ENCODE measurements around the gene ZC3H12A. TPM values are rescaled to one million over a fixed set of nuclear protein-coding genes. Genes with fewer than 3 reads are reported as not detected.
"Not testable (repeated sequence)": the region's sequence is repeated elsewhere in the genome, so short reads cannot be mapped to it uniquely, and the experiment has no call there.

ZC3H12A gene
- total and polyA plus RNA-seq, 12 donors = 2.9 to 10.9 (median 4.9) TPM

DNA sequence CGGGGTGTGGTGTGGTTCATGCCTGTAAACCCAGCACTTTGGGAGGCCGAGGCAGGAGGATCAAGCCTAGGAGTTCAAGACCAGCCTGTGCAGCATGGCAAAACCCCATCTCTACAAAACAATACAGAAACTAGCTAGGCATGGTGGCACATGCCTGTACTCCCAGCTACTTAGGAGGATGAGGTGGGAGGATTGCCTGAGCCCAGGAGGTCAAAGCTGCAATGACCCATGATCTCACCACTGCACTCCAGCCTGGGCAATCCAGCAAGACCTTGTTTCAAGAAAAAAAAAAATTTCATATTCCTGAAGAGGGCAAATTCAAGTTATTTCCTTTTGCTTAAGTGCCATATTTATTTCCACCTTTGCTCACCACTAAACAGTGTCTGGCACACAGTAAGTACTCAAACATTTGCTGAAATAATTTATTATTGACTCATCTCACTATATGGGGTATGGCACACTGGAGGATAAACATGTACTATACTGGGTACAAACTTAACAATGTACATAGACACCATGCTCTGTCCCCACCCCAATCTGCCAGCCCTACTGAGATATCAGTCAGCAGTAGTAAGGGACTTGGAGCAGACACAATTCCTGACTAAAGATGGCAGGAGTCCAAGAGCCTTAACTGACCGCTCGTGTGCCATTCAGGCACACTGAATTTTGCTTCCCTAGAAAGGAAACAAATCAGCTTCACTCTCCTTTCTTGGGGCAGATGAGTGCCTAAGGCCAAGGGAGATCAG is 24.7 kb downstream of the ZC3H12A start:
- no peak overlapping the region for H3K4me3 ChIP-seq
- H3K4me1 ChIP-seq = peaks cover 0 to 32% (median 14%) of the 10 kb centered on the region in 9 donors
- 47 to 51% methylated on average over 4 of the region's 4 CpGs for WGBS, 2 donors
- H3K36me3 ChIP-seq = peaks cover 0 to 100% (median 22%) of the 10 kb centered on the region in 9 donors
- TF ChIP-seq CTCF (IDR thresholded peaks at IDR 0.05) = no peak
- no peaks in the 10 kb centered on the region for H3K9me3 ChIP-seq
- peak in 1 of 2 donors; percentile 57 for DNase-seq
- ATAC-seq = peak; percentile 69 to 97 (median 88)
- peak overlapping the region in 5 of 10 donors; percentile 10 to 61 (median 28) for H3K27ac ChIP-seq
- no peaks in the 10 kb centered on the region for H3K27me3 ChIP-seq
- intact Hi-C loops (cut with DNase I) = no loop called here

DNA sequence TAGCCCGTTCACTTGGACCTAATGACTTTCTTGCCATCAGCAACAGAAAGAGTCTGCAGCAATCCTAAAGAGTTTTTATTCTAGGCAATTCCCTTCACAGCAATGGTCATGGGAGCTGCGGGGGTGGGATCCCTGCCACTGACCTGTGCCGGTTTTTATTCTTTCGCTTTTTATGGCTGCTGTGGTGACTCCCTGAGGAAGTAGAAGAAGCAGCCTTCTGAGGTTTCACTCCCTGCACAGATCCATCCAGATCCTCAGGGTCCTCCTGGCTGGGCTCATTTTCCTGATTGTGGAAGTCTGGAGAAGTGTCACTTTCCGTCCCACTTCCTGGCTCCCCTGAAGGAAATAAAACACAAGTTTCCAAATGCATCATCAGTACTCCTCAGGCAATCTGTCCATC is 27.3 kb downstream of the ZC3H12A start:
- TF ChIP-seq CTCF (IDR thresholded peaks at IDR 0.05) = no peak
- WGBS, 2 donors = 82 to 84% methylated on average over 5 of the region's 5 CpGs
- ATAC-seq = no peak
- peaks cover 0 to 32% (median 14%) of the 10 kb centered on the region in 9 donors for H3K4me1 ChIP-seq
- no peak for DNase-seq
- H3K4me3 ChIP-seq = no peak overlapping the region
- no peaks in the 10 kb centered on the region for H3K9me3 ChIP-seq
- peaks cover 0 to 100% (median 28%) of the 10 kb centered on the region in 9 donors for H3K36me3 ChIP-seq
- H3K27ac ChIP-seq = no peak overlapping the region
- intact Hi-C loops (cut with DNase I) = no loop called here
- H3K27me3 ChIP-seq = no peaks in the 10 kb centered on the region

GRCh38 chr1:37502104-37502503 is 27.7 kb downstream of the ZC3H12A start:
- peaks cover 0 to 32% (median 14%) of the 10 kb centered on the region in 9 donors for H3K4me1 ChIP-seq
- no peak overlapping the region for H3K27ac ChIP-seq
- peaks cover 0 to 100% (median 32%) of the 10 kb centered on the region in 9 donors for H3K36me3 ChIP-seq
- H3K27me3 ChIP-seq = no peaks in the 10 kb centered on the region
- H3K4me3 ChIP-seq = no peak overlapping the region
- ATAC-seq (no peak), DNase-seq (no peak)
- intact Hi-C loops (cut with DNase I) = no loop called here
- no peaks in the 10 kb centered on the region for H3K9me3 ChIP-seq
- TF ChIP-seq CTCF (IDR thresholded peaks at IDR 0.05) = no peak

DNA sequence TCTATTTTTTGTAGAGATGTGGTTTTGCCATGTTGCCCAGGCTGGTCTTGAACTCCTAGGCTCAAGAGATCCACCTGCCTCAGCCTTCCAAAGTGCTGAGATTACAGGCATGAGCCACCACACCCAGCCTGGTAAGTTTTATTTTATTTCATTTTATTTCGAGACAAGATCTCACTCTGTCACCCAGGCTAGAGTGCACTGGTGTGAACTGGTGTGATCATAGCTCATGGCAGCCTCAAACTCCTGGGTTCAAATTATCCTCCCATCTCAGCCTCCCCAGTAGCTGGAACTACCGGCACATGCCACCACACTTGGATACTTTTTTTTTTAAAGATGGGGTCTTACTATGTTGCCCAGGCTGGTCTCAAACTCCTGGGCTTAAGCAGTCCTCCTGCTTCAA is 28.4 kb downstream of the ZC3H12A start:
- H3K4me3 ChIP-seq; H3K27ac ChIP-seq; DNase-seq; ATAC-seq; H3K27me3 ChIP-seq; H3K9me3 ChIP-seq; intact Hi-C loops (cut with DNase I): not testable (repeated sequence)
- WGBS, 2 donors = 91 to 98% methylated on average over 2 of the region's 2 CpGs
- Histone ChIP-seq H3K4me1 (peaks cover 0 to 29% (median 14%) of the 10 kb centered on the region in 9 donors), H3K36me3 (peaks cover 0 to 100% (median 33%) of the 10 kb centered on the region in 9 donors)

DNA sequence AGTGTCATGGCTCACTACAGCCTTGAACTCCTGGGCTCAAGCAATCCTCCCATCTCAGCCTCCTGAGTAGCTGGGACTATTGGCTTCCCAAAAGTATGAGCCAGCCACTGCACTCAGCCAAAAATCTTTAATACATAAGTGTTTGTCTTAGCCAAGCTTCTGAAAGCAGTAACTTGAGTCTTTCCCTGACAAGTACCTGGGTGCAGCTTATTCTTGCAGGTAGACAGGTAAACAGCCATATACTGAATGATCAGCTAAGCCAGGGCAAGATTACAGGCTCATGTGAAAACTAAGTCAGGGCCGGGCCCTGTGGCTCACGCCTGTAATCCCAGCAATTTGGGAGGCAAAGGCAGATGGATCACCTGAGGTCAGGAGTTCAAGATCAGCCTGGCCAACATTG is 32.4 kb downstream of the ZC3H12A start:
- H3K4me3 ChIP-seq = no peak overlapping the region
- ATAC-seq (no peak), DNase-seq (no peak)
- TF ChIP-seq CTCF (IDR thresholded peaks at IDR 0.05) = no peak
- 95 to 96% methylated on average over 2 of the region's 2 CpGs for WGBS, 2 donors
- H3K27ac ChIP-seq = no peak overlapping the region
- peaks cover 0 to 6% (median 0%) of the 10 kb centered on the region in 9 donors for H3K4me1 ChIP-seq
- intact Hi-C loops (cut with DNase I) = no loop called here
- peaks cover 0 to 100% (median 31%) of the 10 kb centered on the region in 9 donors for H3K36me3 ChIP-seq
- H3K27me3 ChIP-seq = no peaks in the 10 kb centered on the region
- H3K9me3 ChIP-seq = no peaks in the 10 kb centered on the region

Measured in heart right ventricle (tissue), 16 donors.